GM19397 (cell line): ENCODE results near the gene MRPL24.
"Not testable (repeated sequence)": the region's sequence is repeated elsewhere in the genome, so short reads cannot be mapped to it uniquely, and the experiment has no call there.

Source experiments
- ATAC-seq: cut with Tn5 transposase; IDR thresholded peaks from one replicate; pipeline ENCODE4 v1.9.1; 2021; ENCODE audit warnings: mild to moderate bottlenecking, moderate library complexity; ENCODE audit not compliant: unreplicated experiment

MRPL24 gene

DNA sequence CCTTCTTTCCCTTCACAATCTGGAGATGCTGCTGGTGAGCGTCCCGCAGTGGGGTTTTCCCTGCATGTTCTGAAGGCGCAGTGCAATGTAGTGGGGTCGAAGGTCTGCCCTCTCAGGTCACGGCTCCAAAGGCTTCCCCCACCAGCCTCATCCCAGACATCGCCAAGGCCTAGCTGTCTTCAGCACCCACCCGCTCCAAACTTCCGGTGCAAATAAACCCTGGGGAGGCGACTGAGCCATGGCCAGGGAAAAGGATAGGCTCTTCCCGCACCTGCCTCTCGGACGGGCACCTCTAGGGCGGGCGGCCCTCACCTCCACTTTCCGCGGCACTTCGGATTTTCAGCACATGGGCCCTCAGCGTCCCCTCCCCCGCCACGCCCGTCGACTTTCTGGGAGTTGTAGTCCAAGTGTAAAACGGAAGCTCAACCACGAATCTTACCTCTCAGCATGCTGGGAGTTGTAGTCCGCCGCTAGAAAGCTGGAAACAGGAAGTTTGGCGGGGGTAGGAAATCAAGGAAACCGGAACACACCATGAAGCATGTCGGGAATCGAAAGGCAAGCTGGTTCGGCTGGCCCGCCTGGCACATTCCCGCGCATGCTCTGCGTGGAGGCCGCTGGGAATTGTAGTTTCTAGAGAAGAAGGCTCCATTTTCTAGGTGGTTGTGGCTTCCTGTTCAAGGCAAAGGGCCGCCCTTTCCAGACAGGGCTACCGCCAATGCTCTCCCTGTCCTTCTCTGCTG lies at the start of gene MRPL24:
TSS of gene MRPL24 (minus strand) at position 348 of the 740 bp plus-strand sequence. CDS start 2,384 bp downstream, outside the sequence.
- ATAC-seq, result peak; percentile 87

DNA sequence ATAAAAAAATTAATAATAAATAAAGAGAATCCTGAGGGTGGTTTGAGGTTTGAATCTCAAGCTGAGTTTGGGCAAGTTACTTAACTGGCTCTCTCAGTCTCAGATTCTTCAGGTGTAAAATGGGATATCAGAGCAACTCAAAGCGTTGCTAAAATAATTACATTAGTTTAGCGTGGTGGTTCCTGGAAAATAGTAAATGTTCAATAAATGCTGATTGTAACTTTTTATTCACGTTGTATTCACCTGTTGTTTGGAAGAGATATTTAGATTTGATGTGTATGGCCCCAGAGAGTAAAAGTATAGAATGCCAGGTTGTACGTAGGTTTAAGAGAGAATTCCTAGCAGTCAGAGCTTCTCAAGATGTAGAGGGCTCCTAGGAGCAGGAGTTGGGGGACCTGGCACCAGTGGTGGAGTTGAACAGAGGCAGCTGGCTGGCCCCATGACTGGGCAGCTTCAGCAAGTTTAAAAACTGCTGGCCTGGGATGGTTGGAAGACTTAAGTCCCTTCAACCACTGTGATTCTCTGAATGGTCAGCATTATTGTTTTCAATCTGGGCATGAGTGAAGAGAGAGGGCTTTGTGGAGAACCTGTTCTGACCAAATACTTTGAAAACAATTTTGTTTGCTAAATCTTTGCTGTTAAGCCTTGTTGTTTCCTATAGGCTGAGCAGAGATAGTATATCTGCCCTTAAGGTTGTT lies 48.9 kb upstream of the MRPL24 start:
- no peak for ATAC-seq

DNA sequence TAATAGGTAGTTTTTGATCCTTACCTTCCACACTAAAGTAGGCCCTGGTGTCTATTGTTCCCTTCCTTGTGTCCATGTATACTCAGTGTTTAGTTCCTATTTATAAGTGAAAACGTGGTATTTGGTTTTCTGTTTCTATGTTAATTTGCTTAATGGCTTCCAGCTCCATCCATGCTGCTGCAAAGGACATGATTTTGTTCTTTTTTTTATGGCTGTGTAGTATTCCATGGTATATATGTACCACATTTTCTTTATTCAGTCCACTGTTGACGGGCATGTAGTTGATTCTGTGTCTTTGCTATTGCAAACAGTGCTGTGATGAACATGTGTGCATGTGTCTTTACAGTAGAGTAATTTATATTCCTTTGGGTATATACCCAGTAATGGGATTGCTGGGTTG lies 47.2 kb upstream of the MRPL24 start:
- no peak for ATAC-seq

DNA sequence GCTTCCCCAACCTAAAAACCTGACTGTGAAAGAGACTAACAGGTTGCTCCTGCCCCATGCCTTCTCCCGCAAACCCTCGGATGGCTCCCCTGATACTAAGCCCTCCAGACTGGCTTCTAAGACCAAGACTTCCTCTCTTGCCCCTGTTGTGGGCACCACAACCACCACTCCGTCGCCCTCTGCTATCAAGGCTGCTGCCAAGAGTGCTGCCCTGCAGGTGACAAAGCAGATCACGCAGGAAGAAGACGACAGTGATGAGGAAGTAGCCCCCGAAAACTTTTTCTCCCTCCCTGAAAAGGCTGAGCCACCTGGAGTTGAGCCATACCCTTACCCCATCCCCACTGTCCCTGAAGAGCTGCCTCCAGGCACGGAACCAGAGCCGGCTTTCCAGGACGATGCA lies 45.8 kb upstream of the MRPL24 start:
- no peak for ATAC-seq

DNA sequence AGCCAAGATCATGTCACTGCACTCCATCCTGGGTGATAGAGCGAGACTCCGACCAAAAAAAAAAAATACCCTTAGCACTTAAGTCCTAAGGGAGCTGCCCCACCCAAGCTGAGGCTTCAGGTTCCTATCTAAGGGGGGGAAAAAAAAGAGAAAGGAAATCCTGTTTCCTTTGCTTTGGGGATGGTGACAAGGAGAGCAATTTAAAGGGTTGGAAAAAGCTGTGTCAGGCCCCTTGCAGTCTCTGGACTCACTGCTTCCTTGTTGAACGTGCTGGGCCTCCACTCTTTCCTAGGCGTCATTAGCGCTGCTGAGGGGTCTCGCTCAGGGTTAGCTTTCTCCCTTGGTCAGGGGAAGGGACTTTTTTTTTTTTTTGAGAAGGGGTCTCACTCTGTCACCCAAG lies 44.6 kb upstream of the MRPL24 start:
- no peak for ATAC-seq

DNA sequence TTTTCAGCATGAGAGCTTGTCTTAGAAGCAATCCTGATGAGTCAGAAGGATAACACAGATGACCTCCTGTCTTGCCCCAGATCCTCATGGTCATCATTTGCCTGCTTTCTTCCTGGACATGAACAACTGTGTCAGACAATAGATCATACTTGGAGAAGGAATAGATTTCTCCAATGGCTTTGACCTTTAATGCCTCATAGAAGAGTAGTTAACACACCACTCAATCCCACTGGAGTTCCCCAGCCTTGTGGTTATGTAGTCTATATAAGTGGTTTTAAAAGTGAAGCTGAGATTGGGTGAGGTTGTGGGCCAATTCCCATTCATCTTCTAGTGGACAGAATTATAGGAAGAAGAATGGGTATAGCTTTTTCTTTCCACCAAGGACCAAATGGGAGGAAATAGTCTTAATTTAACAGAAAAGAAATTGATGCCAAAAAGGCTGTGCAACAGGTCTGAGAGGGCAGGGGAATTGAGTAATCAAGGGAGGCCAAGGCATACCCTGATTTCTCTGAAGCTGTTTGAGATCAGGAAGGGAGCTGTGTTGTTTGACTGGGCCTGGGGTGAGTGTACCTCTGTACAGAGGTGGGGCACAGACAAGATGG lies 40.8 kb upstream of the MRPL24 start:
- no peak for ATAC-seq

DNA sequence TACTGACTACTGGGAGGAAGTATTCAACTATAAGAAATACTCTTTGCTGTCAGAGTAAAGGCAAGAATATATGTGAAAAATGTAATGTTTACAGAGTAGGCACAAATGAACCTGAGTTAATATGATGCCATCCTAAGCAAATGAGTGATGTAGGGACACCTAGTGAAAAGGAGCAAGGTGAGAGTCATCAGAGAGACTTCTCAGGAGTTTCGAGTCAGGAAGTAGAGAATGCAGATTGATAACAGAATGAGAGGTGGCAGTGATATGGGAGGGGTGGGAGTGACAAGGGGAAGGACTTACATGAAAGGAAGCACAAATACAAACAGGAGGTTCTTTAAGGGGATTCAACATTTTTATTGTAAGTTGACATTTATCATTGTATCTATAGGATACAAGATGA lies 36.7 kb upstream of the MRPL24 start:
- no peak for ATAC-seq

DNA sequence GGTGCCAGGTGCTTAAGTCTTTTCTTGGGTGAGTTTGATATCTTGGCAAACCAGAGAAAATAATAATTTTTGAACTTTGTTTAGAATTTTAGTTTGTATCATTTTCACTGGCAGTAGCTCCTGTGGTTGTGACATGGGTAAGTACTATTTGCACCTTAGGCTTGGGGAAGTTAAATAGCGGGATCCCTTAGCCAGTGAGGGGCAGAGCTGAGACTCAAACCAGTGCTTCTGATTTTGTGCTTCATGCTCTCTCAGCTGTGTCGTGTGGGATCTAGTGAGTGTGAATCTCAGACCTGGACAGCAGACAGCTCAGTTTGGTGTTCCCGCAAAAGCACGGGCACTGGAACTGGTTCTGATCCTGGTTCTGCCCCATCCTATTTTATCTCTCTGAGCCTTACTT lies 36.1 kb upstream of the MRPL24 start:
- ATAC-seq, result no peak

DNA sequence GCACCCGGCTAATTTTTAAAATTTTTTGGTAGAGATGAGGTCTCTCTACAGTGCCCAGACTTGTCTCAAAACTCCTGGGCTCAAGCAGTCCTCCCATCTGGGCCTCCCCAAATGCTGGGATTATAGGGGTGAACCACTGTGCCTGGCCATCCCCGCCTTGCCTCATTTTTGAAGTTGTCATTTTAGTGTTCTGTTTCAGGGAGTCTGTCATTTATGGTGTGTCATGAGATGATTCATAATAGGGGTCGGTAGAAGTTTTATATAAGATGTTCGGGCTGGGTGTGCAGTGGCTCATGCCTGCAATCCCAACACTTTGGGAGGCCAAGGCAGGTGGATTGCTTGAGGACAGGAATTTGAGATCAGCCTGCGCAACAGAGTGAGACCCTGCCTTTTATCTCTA lies 34.9 kb upstream of the MRPL24 start:
- no peak for ATAC-seq

DNA sequence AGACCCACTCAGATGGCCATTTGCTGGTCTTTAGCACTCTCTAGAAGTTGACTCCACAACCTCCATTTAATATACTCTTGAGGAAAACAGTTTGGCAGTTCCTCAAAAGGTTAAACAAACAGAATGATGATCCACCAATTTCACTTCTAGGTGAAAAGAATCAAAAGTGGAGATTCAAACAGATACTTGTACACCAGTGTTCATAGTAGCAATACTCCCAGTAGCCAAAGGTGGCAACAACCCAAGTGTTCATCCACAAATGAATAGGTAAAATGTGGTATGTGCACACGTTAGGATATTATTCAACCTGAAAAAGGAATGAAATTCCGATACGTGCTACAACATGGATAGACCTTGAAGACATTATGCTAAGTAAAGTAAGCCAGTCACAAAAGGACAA lies 32.7 kb upstream of the MRPL24 start:
- no peak for ATAC-seq

DNA sequence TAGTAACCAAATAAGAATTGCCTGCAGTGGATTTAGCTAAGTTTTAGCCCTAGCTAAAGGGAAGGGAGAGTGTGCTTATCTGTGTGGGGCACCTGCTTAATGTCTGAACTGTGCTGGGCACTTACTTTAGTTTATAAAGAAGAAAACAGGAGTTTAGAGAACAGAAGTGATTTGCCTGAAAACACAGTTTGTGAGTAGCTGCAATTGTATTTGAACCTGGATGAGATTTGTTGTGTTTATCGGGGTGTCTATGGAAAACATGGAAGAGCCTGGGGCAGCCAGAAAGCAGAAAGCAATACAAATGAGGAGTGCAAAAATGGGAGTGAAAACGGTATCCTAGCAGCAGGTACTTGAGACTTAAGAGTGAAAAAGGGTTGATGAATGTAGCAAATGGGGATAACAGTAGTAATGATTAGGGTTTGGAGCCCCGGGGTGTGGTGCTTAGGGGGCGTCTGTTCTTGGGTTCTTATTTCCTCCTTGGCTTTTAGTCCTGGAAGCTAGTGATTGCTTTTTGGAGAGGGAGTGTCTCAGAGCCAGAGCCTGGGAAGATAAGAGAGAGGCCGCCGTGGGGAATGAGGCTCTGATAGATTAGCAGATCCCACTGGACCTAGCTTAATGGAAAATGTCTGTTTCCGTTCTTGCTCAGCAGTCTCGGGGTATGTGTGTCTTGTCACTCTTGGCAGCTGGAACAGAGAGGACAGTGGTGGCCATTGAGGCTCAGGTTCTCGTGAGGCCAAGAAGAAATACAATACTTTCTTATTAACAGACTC lies 32.0 kb upstream of the MRPL24 start:
- ATAC-seq, result no peak

DNA sequence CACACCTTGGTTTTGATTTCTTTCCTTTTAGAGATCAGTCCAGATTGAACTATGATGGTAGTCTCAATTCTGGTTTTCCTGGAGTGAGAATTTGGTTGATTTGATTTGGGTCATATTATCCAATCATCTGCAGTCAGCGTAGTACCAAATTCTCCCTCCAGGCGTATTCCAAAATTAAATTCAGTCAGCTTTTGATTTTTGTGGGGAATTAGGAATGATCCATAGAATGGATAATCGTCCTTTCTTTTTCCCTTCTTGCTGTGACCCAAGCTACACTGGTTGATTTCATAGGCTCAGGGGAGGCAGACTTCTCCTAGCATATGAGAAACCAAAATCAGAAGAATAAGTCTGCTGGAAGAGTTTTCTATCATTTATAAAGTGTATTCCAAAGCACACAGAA lies 31.3 kb upstream of the MRPL24 start:
- no peak for ATAC-seq

DNA sequence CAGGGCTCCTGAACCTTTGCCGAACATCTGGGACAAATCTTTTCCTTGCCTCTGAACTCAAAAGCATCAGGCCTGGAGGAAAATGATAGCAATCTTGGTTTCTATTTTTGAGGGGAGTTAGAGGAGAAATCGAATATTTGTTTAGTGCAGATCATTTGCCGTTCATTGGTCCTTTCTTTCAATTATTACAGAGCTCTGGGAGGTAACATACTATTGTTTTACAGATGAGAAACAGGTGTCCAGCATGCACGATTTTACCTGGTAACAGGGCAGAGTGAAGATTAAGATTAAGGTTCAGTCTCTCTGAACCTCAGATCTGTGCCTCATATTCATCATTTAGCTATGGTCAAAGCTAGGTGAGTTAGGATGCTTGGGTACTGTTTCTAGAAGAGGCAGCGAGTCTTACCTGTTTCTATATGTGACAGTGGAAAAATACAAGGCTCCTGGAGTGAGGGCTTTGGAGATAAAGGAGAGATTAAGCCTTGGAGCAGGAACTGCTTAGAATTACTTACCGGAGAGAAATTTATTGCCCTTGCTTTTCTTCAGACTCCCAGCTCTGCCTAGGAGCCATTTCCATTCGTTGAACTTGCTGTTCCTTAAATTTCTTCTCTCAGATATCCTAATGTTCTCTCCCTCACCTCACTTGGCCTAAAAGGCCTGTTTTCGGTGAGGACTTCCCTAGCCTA lies 27.9 kb upstream of the MRPL24 start:
- no peak for ATAC-seq

DNA sequence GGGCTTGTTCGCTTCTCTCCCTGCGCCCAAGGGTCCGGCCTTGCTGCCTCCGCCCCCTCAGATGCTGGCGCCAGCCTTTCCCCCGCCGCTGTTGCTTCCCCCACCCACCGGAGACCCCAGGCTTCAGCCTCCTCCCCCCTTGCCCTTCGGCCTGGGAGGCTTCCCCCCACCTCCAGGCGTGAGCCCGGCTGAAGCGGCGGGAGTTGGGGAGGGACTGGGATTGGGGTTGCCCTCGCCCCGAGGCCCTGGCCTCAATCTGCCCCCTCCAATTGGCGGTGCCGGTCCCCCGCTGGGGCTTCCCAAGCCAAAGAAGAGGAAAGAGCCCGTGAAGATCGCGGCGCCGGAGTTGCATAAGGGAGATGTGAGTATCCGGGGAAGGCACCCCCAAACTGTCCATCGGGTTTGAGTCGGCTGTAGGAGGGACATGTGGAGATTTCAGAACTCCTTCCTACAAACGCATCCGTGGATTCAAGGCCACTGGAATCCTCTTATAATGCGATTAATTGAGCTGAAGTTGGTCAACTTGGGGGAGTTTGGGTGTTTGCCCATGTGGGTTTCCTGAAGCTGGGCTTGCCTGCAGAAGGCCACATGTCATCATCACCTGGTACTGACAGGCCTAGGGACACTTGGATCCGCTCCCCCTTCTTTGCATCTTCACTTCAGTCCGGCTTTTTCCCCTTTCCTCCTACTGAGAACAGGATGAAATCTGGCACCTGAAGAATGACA lies 27.2 kb upstream of the MRPL24 start:
- peak; percentile 1 for ATAC-seq

DNA sequence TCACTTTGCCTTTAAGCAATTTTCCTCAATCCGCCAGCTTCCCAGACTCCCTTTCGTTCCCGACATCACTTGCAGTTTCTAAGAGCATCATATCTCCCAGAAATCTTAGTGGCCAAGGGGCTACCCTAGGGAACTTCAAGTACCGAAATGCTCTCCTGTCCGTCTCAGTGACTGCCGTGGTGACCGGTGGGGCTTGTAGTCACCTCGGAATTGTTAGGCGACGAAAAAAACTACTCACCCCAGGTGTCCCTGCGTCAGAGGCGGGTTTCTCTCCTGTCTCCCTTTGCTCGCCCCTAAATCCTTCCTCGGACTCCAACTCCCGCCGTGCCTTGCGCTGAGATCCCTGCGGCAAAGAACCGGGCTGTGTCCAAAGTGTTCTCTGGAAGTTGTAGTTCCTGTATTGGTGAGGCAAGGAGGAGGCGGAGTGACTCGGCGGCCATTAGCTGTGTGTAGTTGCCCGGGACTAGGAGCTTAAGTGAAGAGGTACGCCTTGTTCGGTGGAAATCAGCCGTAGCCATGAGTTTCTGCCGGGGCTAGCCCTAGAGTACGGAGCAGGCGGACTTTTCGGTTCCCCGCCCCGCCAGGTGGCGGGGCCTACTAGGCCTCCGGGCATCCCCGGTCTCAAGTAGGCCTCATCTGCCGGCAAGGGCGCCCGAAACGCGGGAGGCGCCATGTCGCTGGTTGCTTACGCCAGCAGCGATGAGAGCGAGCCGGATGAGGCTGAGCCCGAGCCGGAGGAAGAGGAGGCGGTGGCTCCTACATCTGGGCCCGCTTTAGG lies 26.4 kb upstream of the MRPL24 start, which contains the start of gene PRCC:
TSS of gene PRCC (plus strand) at position 435 of the 778 bp plus-strand sequence. CDS start at position 672, 237 bp downstream.
- peak; percentile 92 for ATAC-seq

DNA sequence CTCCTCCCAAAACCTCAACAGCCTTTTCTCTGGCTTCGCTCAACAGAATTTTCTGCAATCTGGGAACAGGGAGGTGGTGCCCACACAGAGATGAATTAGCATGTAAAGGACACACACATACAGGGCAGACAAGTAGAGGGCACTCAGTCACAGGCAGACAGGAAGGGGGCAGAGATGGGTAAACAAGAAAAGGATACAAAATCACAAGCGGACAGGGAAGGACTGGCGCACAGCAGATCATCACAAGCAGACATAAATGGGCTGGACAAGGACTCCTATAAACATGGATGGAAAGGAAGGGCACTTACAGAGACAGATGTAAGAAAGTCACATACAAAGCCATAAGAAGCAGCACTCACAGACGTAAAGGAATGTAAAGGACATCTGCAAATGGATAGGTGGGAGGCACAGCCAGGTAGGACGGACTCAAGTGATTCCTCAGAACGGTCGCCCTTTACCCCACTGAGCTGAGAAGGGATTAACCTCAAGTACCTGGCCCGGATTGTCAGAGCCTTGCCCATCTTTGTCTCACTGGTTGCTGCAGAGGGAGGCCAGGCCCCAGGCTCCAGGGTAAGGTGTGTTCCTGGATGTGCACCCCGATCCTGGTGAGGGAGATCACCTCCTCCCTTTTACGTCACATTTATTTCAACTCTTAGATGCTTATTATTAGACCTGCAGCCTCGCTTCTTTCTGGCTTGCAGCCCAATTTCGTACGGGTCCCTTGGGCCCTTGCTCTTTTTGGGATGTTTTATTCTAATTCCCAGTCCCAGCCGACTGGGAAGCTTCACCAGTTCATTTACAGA lies 25.6 kb upstream of the MRPL24 start:
- peak; percentile 6 for ATAC-seq

DNA sequence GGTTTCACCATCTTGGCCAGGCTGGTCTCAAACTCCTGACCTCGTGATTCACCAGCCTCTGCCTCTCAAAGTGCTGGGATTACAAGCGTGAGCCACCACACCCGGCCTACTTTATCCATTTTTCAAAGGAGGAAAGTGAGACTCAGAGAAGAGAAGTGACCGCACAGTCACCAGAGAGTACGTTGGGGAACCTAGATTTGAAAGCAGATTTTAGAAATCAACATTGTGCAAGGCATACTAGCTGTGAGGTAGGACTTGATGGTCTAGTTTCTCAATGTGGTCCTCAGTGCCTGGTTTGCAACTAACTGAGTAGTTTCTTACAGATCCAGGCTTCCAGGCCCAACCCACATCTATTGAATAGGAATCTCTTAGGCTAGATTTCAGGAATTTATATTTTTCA lies 24.8 kb upstream of the MRPL24 start:
- ATAC-seq, result no peak

DNA sequence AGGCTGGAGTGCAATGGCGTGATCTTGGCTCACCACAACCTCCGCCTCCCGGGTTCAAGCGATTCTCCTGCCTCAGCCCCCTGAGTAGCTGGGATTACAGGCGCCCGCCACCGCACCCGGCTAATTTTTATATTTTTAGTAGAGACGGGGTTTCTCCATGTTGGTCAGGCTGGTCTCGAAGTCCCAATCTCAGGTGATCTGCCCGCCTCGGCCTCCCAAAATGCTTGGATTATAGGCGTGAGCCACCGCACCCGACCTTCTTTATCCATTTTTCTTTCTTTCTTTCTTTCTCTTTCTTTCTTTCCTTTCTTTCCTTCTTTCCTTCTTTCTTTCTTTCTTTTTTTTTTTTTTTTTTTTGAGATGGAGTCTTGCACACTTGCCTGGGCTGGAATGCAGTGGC lies 24.2 kb upstream of the MRPL24 start:
- ATAC-seq, result not testable (repeated sequence)

DNA sequence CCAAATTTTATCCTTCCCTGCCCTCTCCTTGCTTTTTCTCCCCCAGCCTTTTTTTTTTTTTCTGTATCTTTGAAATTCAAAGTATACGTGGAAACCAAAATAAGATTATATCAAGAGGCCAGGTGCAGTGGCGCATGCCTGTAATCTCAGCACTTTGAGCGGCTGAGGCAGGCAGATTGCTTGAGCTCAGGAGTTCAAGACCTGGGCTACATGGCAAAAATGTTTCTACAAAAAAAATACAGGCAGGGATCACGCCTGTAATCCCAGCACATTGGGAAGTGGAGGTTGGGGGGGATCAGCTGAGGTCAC lies 19.9 kb upstream of the MRPL24 start:
- ATAC-seq, result no peak
